ENCODE measurements around the gene YIPF3. TPM values are rescaled to one million over a fixed set of nuclear protein-coding genes. Genes with fewer than 3 reads are reported as not detected.

Gene YIPF3
- total and polyA plus RNA-seq, 9 of the 15 experiments (the other 6 are each of a cell fraction or from before 2014, with no cell fraction given), result 27.5 to 75.3 (median 57.6) TPM

- TF ChIP-seq ELF2 (CRISPR knock-in tag; IDR thresholded peaks at IDR 0.05) (no peak), KDM4B (IDR thresholded peaks at IDR 0.05; ENCODE audit: borderline replicate concordance in 2 of 2, low read depth in 1 of 2) (no peak), ZNF444 (CRISPR knock-in tag; IDR thresholded peaks at IDR 0.05) (no peak), USF2 (CRISPR knock-in tag; IDR thresholded peaks at IDR 0.05) (0 out of 2 replicates have a peak, but pooled peaks have one; percentile 2), CLOCK (CRISPR knock-in tag; IDR thresholded peaks at IDR 0.05; ENCODE audit: borderline replicate concordance) (no peak), NR1H2 (CRISPR knock-in tag; IDR thresholded peaks at IDR 0.05) (no peak), FOXP4 (CRISPR knock-in tag; IDR thresholded peaks at IDR 0.05; ENCODE audit: borderline replicate concordance) (peak; percentile 57; the same call in 1 of the 2 replicates), SIN3A (IDR thresholded peaks at IDR 0.05; ENCODE audit: borderline replicate concordance in 2 of 2, control insufficient read depth in 1 of 2, low read depth in 2 of 2, low read length in 2 of 2) (peak; percentile 58 to 88; a peak in 2 of 4 replicates), ZNF431 (CRISPR knock-in tag; IDR thresholded peaks at IDR 0.05) (no peak), BRF1 (IDR thresholded peaks at IDR 0.05; ENCODE audit: borderline replicate concordance, extremely low read depth, insufficient read length) (no peak), ZNF324 (CRISPR knock-in tag; IDR thresholded peaks at IDR 0.05) (no peak), ZBTB7A (IDR thresholded peaks at IDR 0.05; ENCODE audit: borderline replicate concordance, control insufficient read depth, low read depth, low read length) (peak; percentile 23; the same call in 1 of the 2 replicates), HDAC2 (IDR thresholded peaks at IDR 0.05) (0 out of 2 replicates have a peak, but pooled peaks have one; percentile 18), ZNF311 (CRISPR knock-in tag; IDR thresholded peaks at IDR 0.05) (no peak), MEF2D (tag; conservative IDR thresholded peaks at IDR 0.05; ENCODE audit: low read depth) (0 out of 2 replicates have a peak, but pooled peaks have one; percentile 19), ZNF140 (CRISPR knock-in tag; IDR thresholded peaks at IDR 0.05) (no peak), ZNF121 (CRISPR knock-in tag; conservative IDR thresholded peaks at IDR 0.05) (no peak), MAZ (CRISPR knock-in tag; conservative IDR thresholded peaks at IDR 0.05 in 1 of 2, IDR thresholded peaks at IDR 0.05 in 1 of 2) (peak in 1 of 2 experiments; percentile 74; a peak in 1 of 4 replicates), RBM34 (IDR thresholded peaks at IDR 0.05; ENCODE audit: borderline replicate concordance, insufficient read depth, low read length) (no peak), RBM39 (optimal IDR thresholded peaks at IDR 0.05; ENCODE audit: low read depth, low read length) (no peak)
- TF ChIP-seq, protein P1, sequence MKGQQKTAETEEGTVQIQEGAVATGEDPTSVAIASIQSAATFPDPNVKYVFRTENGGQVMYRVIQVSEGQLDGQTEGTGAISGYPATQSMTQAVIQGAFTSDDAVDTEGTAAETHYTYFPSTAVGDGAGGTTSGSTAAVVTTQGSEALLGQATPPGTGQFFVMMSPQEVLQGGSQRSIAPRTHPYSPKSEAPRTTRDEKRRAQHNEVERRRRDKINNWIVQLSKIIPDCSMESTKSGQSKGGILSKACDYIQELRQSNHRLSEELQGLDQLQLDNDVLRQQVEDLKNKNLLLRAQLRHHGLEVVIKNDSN (CRISPR knock-in tag; IDR thresholded peaks at IDR 0.05), result no peak
These were observed 39.3 kb downstream of the YIPF3 start, which contains the start of gene TJAP1 (continued) for GRCh38 chr6:43477235-43478007.
